Stimulated activated CD4-positive, alpha-beta T cell treated with anti-CD3 and anti-CD28 coated beads, Interleukin-12 subunit alpha, Interleukin-12 subunit beta, amount 100 ng/mL, for 48 hours (primary cell): ENCODE measurements around the gene SSUH2.
"Not testable (repeated sequence)": the region's sequence is repeated elsewhere in the genome, so short reads cannot be mapped to it uniquely, and the experiment has no call there.

Source experiments
- DNase-seq, 3 donors: peaks; one replicate each; pipeline ENCODE4 v3.0.0-alpha.2; 2020; ENCODE audit warnings: low read depth in 2 of 3, low spot score in 1 of 3

SSUH2 gene

GRCh38 chr3:8659242-8659641, 14.6 kb upstream of the SSUH2 start:
- no peak for DNase-seq

- no peak for DNase-seq
These were observed 14.0 kb upstream of the SSUH2 start for GRCh38 chr3:8658306-8659212.

GRCh38 chr3:8657804-8658305, 13.3 kb upstream of the SSUH2 start:
- no peak for DNase-seq

- DNase-seq, result no peak
These were observed 11.6 kb upstream of the SSUH2 start for GRCh38 chr3:8656240-8656639.

- DNase-seq, result no peak
These were observed 10.8 kb upstream of the SSUH2 start for GRCh38 chr3:8655387-8655835.

GRCh38 chr3:8654572-8655329, 10.2 kb upstream of the SSUH2 start:
- DNase-seq, result not testable (repeated sequence)

- no peak for DNase-seq
These were observed 9.3 kb upstream of the SSUH2 start for GRCh38 chr3:8653800-8654408.

GRCh38 chr3:8652324-8652987, 7.9 kb upstream of the SSUH2 start:
- no peak for DNase-seq

- no peak for DNase-seq
These were observed 7.1 kb upstream of the SSUH2 start for GRCh38 chr3:8651418-8652323.

- no peak for DNase-seq
These were observed 6.2 kb upstream of the SSUH2 start for GRCh38 chr3:8650583-8651416.

- DNase-seq, result no peak
These were observed 5.2 kb upstream of the SSUH2 start for GRCh38 chr3:8649757-8650156.

- DNase-seq, result no peak
These were observed 4.5 kb upstream of the SSUH2 start for GRCh38 chr3:8648909-8649741.

GRCh38 chr3:8647137-8647985, 2.8 kb upstream of the SSUH2 start:
- DNase-seq, result no peak

GRCh38 chr3:8646313-8646938, 1.8 kb upstream of the SSUH2 start:
- no peak for DNase-seq

- no peak for DNase-seq
These were observed 1.1 kb upstream of the SSUH2 start for GRCh38 chr3:8645712-8646111.

- no peak for DNase-seq
These were observed 769 bp downstream of the SSUH2 start for GRCh38 chr3:8643693-8644365.
